GM23338 (cell line): ENCODE results near the gene ABCA7. TPM values are rescaled to one million over a fixed set of nuclear protein-coding genes. Genes with fewer than 3 reads are reported as not detected.
A peak's percentile ranks its signal among the peaks of the same experiment; 100 is the strongest.

Experiments
- ATAC-seq: fragments of 200-7000 bp; cut with Tn5 transposase; 3 replicates; pipeline ENCODE4 v1.9.1; 2020
- DNase-seq: peaks from one replicate; pipeline ENCODE4 v3.0.0-alpha.2; 2015; ENCODE audit warnings: low spot score
- H2AFZ ChIP-seq: fragments of 200-600 bp; sonication (generic); 2 replicates; pipeline ENCODE4 v1.8.0; 2016; ENCODE audit warnings: antibody characterized with exemption, mild to moderate bottlenecking, moderate library complexity
- H3F3A ChIP-seq: fragments of 200-600 bp; sonication (generic); replicated peaks from 2 replicates; pipeline ENCODE4 v1.8.0; 2017; ENCODE audit warnings: antibody characterized with exemption, mixed run types, low read depth
- H3K27ac ChIP-seq: fragments of 200-600 bp; sonication (generic); 2 replicates; pipeline ENCODE4 v1.6.1; 2016; ENCODE audit warnings: low read depth
- H3K27me3 ChIP-seq: fragments of 200-600 bp; sonication (generic); 2 replicates; pipeline ENCODE4 v1.8.0; 2016; ENCODE audit warnings: mild to moderate bottlenecking, mixed run types, moderate library complexity; ENCODE audit not compliant: insufficient read depth
- H3K36me3 ChIP-seq: fragments of 200-600 bp; sonication (generic); 2 replicates; pipeline ENCODE4 v1.8.0; 2016; ENCODE audit warnings: mild to moderate bottlenecking; ENCODE audit not compliant: insufficient read depth
- H3K4me1 ChIP-seq: fragments of 200-600 bp; sonication (generic); 2 replicates; pipeline ENCODE4 v1.8.0; 2016; ENCODE audit warnings: mild to moderate bottlenecking, moderate library complexity; ENCODE audit not compliant: insufficient read depth
- H3K4me2 ChIP-seq: fragments of 200-600 bp; sonication (generic); 2 replicates; pipeline ENCODE4 v1.7.1; 2017; ENCODE audit warnings: mixed run types
- H3K4me3 ChIP-seq: fragments of 200-600 bp; sonication (generic); 2 replicates; pipeline ENCODE4 v1.6.1; 2016; ENCODE audit warnings: mixed run types
- H3K79me2 ChIP-seq: fragments of 200-600 bp; sonication (generic); replicated peaks from 2 replicates; pipeline ENCODE4 v1.8.0; 2017; ENCODE audit warnings: mild to moderate bottlenecking; ENCODE audit not compliant: insufficient read depth
- H3K9me2 ChIP-seq: fragments of 200-600 bp; sonication (generic); 2 replicates; pipeline ENCODE4 v1.8.0; 2017; ENCODE audit not compliant: insufficient read depth
- H4K20me1 ChIP-seq: fragments of 200-600 bp; sonication (generic); replicated peaks from 2 replicates; pipeline ENCODE4 v1.8.0; 2017; ENCODE audit warnings: mild to moderate bottlenecking; ENCODE audit not compliant: insufficient read depth
- H3K27ac Mint-ChIP-seq: 2 replicates; pipeline ENCODE4 v1.8.0; 2020; ENCODE audit warnings: inconsistent platforms, mild to moderate bottlenecking, moderate library complexity, mixed read lengths
- H3K27me3 Mint-ChIP-seq: 3 replicates; pipeline ENCODE4 v1.8.0; 2022; ENCODE audit warnings: low read depth, mild to moderate bottlenecking, moderate library complexity, mixed read lengths, inconsistent platforms; ENCODE audit not compliant: insufficient read depth, poor library complexity
- H3K36me3 Mint-ChIP-seq: 3 replicates; pipeline ENCODE4 v1.8.0; 2021; ENCODE audit warnings: low read depth, mild to moderate bottlenecking, inconsistent platforms, moderate library complexity, mixed read lengths
- H3K4me1 Mint-ChIP-seq: 3 replicates; pipeline ENCODE4 v1.8.0; 2020; ENCODE audit warnings: mild to moderate bottlenecking, inconsistent platforms, mixed read lengths
- H3K4me3 Mint-ChIP-seq: 3 replicates; pipeline ENCODE4 v1.8.0; 2021; ENCODE audit warnings: moderate library complexity, mild to moderate bottlenecking, inconsistent platforms, mixed read lengths
- H3K9me3 Mint-ChIP-seq: 3 replicates; pipeline ENCODE4 v1.8.0; 2020; ENCODE audit warnings: moderate library complexity, mild to moderate bottlenecking, inconsistent platforms, mixed read lengths
- EZH2 ChIP-seq: fragments of 200-600 bp; sonication (generic); IDR thresholded peaks from one replicate; pipeline ENCODE4 v1.8.0; 2017; ENCODE audit warnings: antibody characterized with exemption, mild to moderate bottlenecking, low read depth; ENCODE audit not compliant: unreplicated experiment
- EZH2phosphoT487 ChIP-seq: fragments of 200-600 bp; sonication (generic); IDR thresholded peaks from one replicate; pipeline ENCODE4 v1.8.1; 2018; ENCODE audit warnings: antibody characterized with exemption; ENCODE audit not compliant: unreplicated experiment
- ZNF114 ChIP-seq: fragments of 250-450 bp; sonication (Bioruptor Pico); IDR thresholded peaks from 2 replicates; pipeline ENCODE4 v1.5.0; 2020; ENCODE audit warnings: mild to moderate bottlenecking, moderate library complexity
- ZNF331 ChIP-seq: fragments of 250-450 bp; sonication (Bioruptor Pico); IDR thresholded peaks from 2 replicates; pipeline ENCODE4 v1.5.0; 2020; ENCODE audit warnings: low read depth, mild to moderate bottlenecking, moderate library complexity
- polyA plus RNA-seq: library from polyadenylated mRNA; unstranded; fragments of >200 nt; fragmentation: Nextera tagmentation; extraction: Ambion mirVana; gene quantifications from 2 replicates; pipeline ENCODE4 v1.2.1, GENCODE V29; 2016
- total RNA-seq: library from RNA; depleted of rRNA; stranded (reverse); fragments of >200 nt; shearing (Covaris generic); gene quantifications from 2 replicates; pipeline ENCODE4 v1.2.3, GENCODE V29; 2014
- TF ChIP-seq, protein P1 (sequence below): fragments of 250-450 bp; sonication (Bioruptor Pico); IDR thresholded peaks from 2 replicates; pipeline ENCODE4 v1.5.0; 2020; ENCODE audit warnings: mild to moderate bottlenecking, moderate library complexity
- TF ChIP-seq, protein P2 (sequence below), 2 experiments: fragments of 200-600 bp in 1 of 2; sonication (generic) in 1 of 2; conservative IDR thresholded peaks; 2 replicates each; pipeline versions ENCODE4 v1.5.1 to v1.6.1; 2016 to 2017; ENCODE audit warnings: antibody characterized with exemption in 2 of 2, low read depth in 2 of 2, mild to moderate bottlenecking in 2 of 2, moderate library complexity in 1 of 2

Gene ABCA7
- total and polyA plus RNA-seq, 2 experiments from 2014 or later, result 22.2 to 27.4 TPM

DNA sequence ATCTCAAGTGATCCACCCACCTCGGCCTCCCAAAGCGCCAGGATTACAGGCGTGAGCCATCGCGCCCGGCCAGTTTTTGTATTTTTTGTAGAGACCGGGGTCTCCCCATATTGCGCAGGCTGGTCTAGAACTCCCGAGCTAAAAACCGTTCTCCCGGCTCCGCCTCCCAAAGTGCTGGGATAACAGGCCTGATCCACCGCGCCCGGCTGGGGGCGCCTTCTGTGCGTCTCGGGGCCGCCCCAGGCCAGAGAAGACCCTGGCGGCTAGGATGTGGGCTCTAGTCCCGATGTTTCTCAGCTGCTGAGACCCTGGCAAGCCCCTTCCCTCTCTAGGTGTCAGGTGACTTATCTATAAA, 30.6 kb downstream of the ABCA7 start:
- Histone ChIP-seq H3K36me3 (peaks cover 1% of the 10 kb centered on the region; the same call in 1 of the 2 replicates), H3F3A (peaks cover 14% of the 10 kb centered on the region), H3K27me3 (peaks cover 14% of the 10 kb centered on the region), H3K9me2 (no peaks in the 10 kb centered on the region), H2AFZ (peak overlapping the region; percentile 91), H3K79me2 (0 out of 2 replicates have a peak, but pooled peaks cover 4% of the 10 kb centered on the region), H3K4me1 (peaks cover 3% of the 10 kb centered on the region; the same call in 1 of the 2 replicates), H3K27ac (no peak overlapping the region), H3K4me3 (peak overlapping the region; percentile 63), H3K4me2 (peak overlapping the region; percentile 81), H4K20me1 (0 out of 2 replicates have a peak, but pooled peaks cover 3% of the 10 kb centered on the region)
- peaks cover 17% of the 10 kb centered on the region for H3K4me1 Mint-ChIP-seq
- peak overlapping the region; percentile 60 for H3K4me3 Mint-ChIP-seq
- TF ChIP-seq, protein P1, sequence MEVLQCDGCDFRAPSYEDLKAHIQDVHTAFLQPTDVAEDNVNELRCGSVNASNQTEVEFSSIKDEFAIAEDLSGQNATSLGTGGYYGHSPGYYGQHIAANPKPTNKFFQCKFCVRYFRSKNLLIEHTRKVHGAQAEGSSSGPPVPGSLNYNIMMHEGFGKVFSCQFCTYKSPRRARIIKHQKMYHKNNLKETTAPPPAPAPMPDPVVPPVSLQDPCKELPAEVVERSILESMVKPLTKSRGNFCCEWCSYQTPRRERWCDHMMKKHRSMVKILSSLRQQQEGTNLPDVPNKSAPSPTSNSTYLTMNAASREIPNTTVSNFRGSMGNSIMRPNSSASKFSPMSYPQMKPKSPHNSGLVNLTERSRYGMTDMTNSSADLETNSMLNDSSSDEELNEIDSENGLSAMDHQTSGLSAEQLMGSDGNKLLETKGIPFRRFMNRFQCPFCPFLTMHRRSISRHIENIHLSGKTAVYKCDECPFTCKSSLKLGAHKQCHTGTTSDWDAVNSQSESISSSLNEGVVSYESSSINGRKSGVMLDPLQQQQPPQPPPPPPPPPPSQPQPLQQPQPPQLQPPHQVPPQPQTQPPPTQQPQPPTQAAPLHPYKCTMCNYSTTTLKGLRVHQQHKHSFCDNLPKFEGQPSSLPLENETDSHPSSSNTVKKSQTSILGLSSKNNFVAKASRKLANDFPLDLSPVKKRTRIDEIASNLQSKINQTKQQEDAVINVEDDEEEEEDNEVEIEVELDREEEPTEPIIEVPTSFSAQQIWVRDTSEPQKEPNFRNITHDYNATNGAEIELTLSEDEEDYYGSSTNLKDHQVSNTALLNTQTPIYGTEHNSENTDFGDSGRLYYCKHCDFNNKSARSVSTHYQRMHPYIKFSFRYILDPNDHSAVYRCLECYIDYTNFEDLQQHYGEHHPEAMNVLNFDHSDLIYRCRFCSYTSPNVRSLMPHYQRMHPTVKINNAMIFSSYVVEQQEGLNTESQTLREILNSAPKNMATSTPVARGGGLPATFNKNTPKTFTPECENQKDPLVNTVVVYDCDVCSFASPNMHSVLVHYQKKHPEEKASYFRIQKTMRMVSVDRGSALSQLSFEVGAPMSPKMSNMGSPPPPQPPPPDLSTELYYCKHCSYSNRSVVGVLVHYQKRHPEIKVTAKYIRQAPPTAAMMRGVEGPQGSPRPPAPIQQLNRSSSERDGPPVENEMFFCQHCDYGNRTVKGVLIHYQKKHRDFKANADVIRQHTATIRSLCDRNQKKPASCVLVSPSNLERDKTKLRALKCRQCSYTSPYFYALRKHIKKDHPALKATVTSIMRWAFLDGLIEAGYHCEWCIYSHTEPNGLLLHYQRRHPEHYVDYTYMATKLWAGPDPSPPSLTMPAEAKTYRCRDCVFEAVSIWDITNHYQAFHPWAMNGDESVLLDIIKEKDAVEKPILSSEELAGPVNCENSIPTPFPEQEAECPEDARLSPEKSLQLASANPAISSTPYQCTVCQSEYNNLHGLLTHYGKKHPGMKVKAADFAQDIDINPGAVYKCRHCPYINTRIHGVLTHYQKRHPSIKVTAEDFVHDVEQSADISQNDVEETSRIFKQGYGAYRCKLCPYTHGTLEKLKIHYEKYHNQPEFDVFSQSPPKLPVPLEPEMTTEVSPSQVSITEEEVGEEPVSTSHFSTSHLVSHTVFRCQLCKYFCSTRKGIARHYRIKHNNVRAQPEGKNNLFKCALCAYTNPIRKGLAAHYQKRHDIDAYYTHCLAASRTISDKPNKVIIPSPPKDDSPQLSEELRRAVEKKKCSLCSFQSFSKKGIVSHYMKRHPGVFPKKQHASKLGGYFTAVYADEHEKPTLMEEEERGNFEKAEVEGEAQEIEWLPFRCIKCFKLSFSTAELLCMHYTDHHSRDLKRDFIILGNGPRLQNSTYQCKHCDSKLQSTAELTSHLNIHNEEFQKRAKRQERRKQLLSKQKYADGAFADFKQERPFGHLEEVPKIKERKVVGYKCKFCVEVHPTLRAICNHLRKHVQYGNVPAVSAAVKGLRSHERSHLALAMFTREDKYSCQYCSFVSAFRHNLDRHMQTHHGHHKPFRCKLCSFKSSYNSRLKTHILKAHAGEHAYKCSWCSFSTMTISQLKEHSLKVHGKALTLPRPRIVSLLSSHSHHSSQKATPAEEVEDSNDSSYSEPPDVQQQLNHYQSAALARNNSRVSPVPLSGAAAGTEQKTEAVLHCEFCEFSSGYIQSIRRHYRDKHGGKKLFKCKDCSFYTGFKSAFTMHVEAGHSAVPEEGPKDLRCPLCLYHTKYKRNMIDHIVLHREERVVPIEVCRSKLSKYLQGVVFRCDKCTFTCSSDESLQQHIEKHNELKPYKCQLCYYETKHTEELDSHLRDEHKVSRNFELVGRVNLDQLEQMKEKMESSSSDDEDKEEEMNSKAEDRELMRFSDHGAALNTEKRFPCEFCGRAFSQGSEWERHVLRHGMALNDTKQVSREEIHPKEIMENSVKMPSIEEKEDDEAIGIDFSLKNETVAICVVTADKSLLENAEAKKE, result no peak
- TF ChIP-seq, protein P2, sequence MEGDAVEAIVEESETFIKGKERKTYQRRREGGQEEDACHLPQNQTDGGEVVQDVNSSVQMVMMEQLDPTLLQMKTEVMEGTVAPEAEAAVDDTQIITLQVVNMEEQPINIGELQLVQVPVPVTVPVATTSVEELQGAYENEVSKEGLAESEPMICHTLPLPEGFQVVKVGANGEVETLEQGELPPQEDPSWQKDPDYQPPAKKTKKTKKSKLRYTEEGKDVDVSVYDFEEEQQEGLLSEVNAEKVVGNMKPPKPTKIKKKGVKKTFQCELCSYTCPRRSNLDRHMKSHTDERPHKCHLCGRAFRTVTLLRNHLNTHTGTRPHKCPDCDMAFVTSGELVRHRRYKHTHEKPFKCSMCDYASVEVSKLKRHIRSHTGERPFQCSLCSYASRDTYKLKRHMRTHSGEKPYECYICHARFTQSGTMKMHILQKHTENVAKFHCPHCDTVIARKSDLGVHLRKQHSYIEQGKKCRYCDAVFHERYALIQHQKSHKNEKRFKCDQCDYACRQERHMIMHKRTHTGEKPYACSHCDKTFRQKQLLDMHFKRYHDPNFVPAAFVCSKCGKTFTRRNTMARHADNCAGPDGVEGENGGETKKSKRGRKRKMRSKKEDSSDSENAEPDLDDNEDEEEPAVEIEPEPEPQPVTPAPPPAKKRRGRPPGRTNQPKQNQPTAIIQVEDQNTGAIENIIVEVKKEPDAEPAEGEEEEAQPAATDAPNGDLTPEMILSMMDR (conservative IDR thresholded peaks at IDR 0.05; ENCODE audit: low read depth in 2 of 2), result peak; percentile 51 to 63
- no peak for TF ChIP-seq ZNF114 (CRISPR knock-in tag)
- no peak for TF ChIP-seq EZH2
- no peak for TF ChIP-seq ZNF331
- TF ChIP-seq EZH2phosphoT487, result no peak
- ATAC-seq (peak; percentile 53), DNase-seq (peak; percentile 86)
- H3K27ac Mint-ChIP-seq, result no peak overlapping the region
- no peaks in the 10 kb centered on the region for H3K9me3 Mint-ChIP-seq
- peaks cover 10% of the 10 kb centered on the region for H3K36me3 Mint-ChIP-seq
- H3K27me3 Mint-ChIP-seq, result peaks cover 21% of the 10 kb centered on the region
